ENCODE data around the gene GRID1.

Gene GRID1

DNA sequence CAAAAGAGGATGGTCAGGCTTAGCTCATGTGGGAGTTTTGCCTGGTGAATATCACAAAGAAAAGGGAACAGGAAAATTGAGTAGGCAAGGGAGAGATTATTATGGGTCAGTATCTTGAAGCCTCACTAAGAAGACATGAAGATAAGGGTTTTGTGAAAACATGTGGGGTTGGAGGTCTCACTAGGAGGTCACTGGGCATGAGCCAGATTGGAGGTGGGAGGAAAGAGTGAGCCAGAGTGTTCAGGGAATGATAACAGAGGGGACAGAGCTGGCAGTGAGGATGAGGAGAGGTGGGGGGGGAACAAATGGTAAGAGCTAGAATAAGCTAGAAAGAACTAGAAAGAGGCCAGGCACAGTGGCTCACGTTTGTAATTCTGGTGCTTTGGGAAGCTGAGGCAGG is 374.3 kb downstream of the GRID1 start:
- Histone ChIP-seq H3K36me3 (ENCODE audit: control insufficient read depth in 1 of 2, insufficient read depth in 2 of 2, low read depth in 1 of 2, low read length in 2 of 2) (no peaks in the 10 kb centered on the region), H3K4ac (ENCODE audit: low read depth in 1 of 2, low read length in 2 of 2) (no peak overlapping the region), H3K4me2 (ENCODE audit: low read length, poor library complexity, severe bottlenecking) (no peak overlapping the region), H3K27me3 (ENCODE audit: control insufficient read depth in 1 of 2, insufficient read depth in 1 of 2, low read length in 2 of 2) (no peaks in the 10 kb centered on the region), H3K4me3 (ENCODE audit: insufficient read depth in 1 of 2, low read depth in 1 of 2, low read length in 2 of 2) (no peak overlapping the region), H3K18ac (ENCODE audit: low read depth in 1 of 2, low read length in 2 of 2) (no peak overlapping the region), H3K9me3 (ENCODE audit: control insufficient read depth, low read length) (no peaks in the 10 kb centered on the region), H3K9ac (ENCODE audit: low read length) (no peak overlapping the region), H2BK12ac (ENCODE audit: low read length in 2 of 2) (no peak overlapping the region), H2BK5ac (ENCODE audit: low read depth, low read length, poor library complexity, severe bottlenecking) (no peak overlapping the region), H3K79me1 (replicated peaks; ENCODE audit: low read length, poor library complexity, severe bottlenecking) (no peaks in the 10 kb centered on the region), H3K14ac (ENCODE audit: low read length in 2 of 2) (no peak overlapping the region), H2AK5ac (ENCODE audit: low read length, severe bottlenecking) (no peak overlapping the region), H2BK15ac (ENCODE audit: low read depth, poor library complexity, severe bottlenecking) (no peak overlapping the region), H3K27ac (ENCODE audit: low read length, poor library complexity, severe bottlenecking) (no peak overlapping the region), H4K8ac (ENCODE audit: low read length) (no peak overlapping the region), H4K91ac (ENCODE audit: low read length) (no peak overlapping the region), H3K23ac (ENCODE audit: low read length in 2 of 2) (no peak overlapping the region), H2BK120ac (ENCODE audit: low read depth, low read length) (no peak overlapping the region), H2AFZ (ENCODE audit: low read depth, low read length) (no peak overlapping the region), H3K4me1 (ENCODE audit: control insufficient read depth, insufficient read depth, low read depth, low read length) (no peaks in the 10 kb centered on the region)
- DNase-seq, result no peak
- WGBS, result 36% methylated on average over 1 of the region's 1 CpG

- H2BK120ac ChIP-seq (ENCODE audit: low read depth, low read length), result no peak overlapping the region
- DNase-seq, result no peak
- H3K27ac ChIP-seq (ENCODE audit: low read length, poor library complexity, severe bottlenecking), result no peak overlapping the region
- no peaks in the 10 kb centered on the region for H3K27me3 ChIP-seq (ENCODE audit: control insufficient read depth in 1 of 2, insufficient read depth in 1 of 2, low read length in 2 of 2)
- no peaks in the 10 kb centered on the region for H3K79me1 ChIP-seq (replicated peaks; ENCODE audit: low read length, poor library complexity, severe bottlenecking)
- no peak overlapping the region for H2AK5ac ChIP-seq (ENCODE audit: low read length, severe bottlenecking)
- H3K4me3 ChIP-seq (ENCODE audit: insufficient read depth in 1 of 2, low read depth in 1 of 2, low read length in 2 of 2), result no peak overlapping the region
- no peak overlapping the region for H4K8ac ChIP-seq (ENCODE audit: low read length)
- H4K91ac ChIP-seq (ENCODE audit: low read length), result no peak overlapping the region
- no peak overlapping the region for H3K9ac ChIP-seq (ENCODE audit: low read length)
- 71% methylated on average over 1 of the region's 1 CpG for WGBS
- H3K23ac ChIP-seq (ENCODE audit: low read length in 2 of 2), result no peak overlapping the region
- no peak overlapping the region for H2BK12ac ChIP-seq (ENCODE audit: low read length in 2 of 2)
- no peaks in the 10 kb centered on the region for H3K9me3 ChIP-seq (ENCODE audit: control insufficient read depth, low read length)
- no peak overlapping the region for H3K4ac ChIP-seq (ENCODE audit: low read depth in 1 of 2, low read length in 2 of 2)
- H3K4me1 ChIP-seq (ENCODE audit: control insufficient read depth, insufficient read depth, low read depth, low read length), result no peaks in the 10 kb centered on the region
- H2AFZ ChIP-seq (ENCODE audit: low read depth, low read length), result no peak overlapping the region
- no peaks in the 10 kb centered on the region for H3K36me3 ChIP-seq (ENCODE audit: control insufficient read depth in 1 of 2, insufficient read depth in 2 of 2, low read depth in 1 of 2, low read length in 2 of 2)
- no peak overlapping the region for H3K4me2 ChIP-seq (ENCODE audit: low read length, poor library complexity, severe bottlenecking)
- H2BK15ac ChIP-seq (ENCODE audit: low read depth, poor library complexity, severe bottlenecking), result no peak overlapping the region
- no peak overlapping the region for H3K18ac ChIP-seq (ENCODE audit: low read depth in 1 of 2, low read length in 2 of 2)
- H2BK5ac ChIP-seq (ENCODE audit: low read depth, low read length, poor library complexity, severe bottlenecking), result no peak overlapping the region
- no peak overlapping the region for H3K14ac ChIP-seq (ENCODE audit: low read length in 2 of 2)
These were observed 379.8 kb downstream of the GRID1 start for GRCh38 chr10:85986777-85987176.

DNA sequence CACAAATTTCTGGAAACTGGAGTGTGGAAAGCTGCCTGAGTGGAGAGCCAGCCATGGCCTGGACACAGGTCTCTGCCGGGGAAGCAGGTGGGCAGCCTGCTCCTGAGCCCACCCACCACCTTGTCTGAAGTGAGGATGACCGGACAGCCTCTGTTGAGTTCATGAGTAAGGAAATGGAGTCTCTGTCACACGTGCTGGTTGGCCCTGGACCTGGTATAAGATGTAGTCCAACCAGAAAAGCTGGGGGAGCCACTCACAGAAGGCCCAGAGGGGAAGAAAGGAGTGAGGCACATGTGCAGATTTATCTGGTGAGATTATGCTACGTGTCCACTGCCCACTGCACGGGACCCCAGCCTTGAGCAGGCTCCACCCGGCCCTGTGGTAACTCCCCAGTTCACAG is 383.5 kb downstream of the GRID1 start:
- DNase-seq, result no peak
- Histone ChIP-seq H3K4me2 (ENCODE audit: low read length, poor library complexity, severe bottlenecking) (no peak overlapping the region), H2BK120ac (ENCODE audit: low read depth, low read length) (no peak overlapping the region), H3K4ac (ENCODE audit: low read depth in 1 of 2, low read length in 2 of 2) (no peak overlapping the region), H3K27ac (ENCODE audit: low read length, poor library complexity, severe bottlenecking) (no peak overlapping the region), H3K4me3 (ENCODE audit: insufficient read depth in 1 of 2, low read depth in 1 of 2, low read length in 2 of 2) (no peak overlapping the region), H2AFZ (ENCODE audit: low read depth, low read length) (no peak overlapping the region), H2BK5ac (ENCODE audit: low read depth, low read length, poor library complexity, severe bottlenecking) (no peak overlapping the region), H3K36me3 (ENCODE audit: control insufficient read depth in 1 of 2, insufficient read depth in 2 of 2, low read depth in 1 of 2, low read length in 2 of 2) (no peaks in the 10 kb centered on the region), H3K23ac (ENCODE audit: low read length in 2 of 2) (no peak overlapping the region), H4K91ac (ENCODE audit: low read length) (no peak overlapping the region), H3K9ac (ENCODE audit: low read length) (no peak overlapping the region), H3K79me1 (replicated peaks; ENCODE audit: low read length, poor library complexity, severe bottlenecking) (no peaks in the 10 kb centered on the region), H3K18ac (ENCODE audit: low read depth in 1 of 2, low read length in 2 of 2) (no peak overlapping the region), H2BK15ac (ENCODE audit: low read depth, poor library complexity, severe bottlenecking) (no peak overlapping the region), H4K8ac (ENCODE audit: low read length) (no peak overlapping the region), H3K9me3 (ENCODE audit: control insufficient read depth, low read length) (no peaks in the 10 kb centered on the region), H2BK12ac (ENCODE audit: low read length in 2 of 2) (no peak overlapping the region), H3K27me3 (ENCODE audit: control insufficient read depth in 1 of 2, insufficient read depth in 1 of 2, low read length in 2 of 2) (no peaks in the 10 kb centered on the region), H3K4me1 (ENCODE audit: control insufficient read depth, insufficient read depth, low read depth, low read length) (no peaks in the 10 kb centered on the region), H3K14ac (ENCODE audit: low read length in 2 of 2) (no peak overlapping the region), H2AK5ac (ENCODE audit: low read length, severe bottlenecking) (no peak overlapping the region)
- 78% methylated on average over 6 of the region's 6 CpGs for WGBS

DNA sequence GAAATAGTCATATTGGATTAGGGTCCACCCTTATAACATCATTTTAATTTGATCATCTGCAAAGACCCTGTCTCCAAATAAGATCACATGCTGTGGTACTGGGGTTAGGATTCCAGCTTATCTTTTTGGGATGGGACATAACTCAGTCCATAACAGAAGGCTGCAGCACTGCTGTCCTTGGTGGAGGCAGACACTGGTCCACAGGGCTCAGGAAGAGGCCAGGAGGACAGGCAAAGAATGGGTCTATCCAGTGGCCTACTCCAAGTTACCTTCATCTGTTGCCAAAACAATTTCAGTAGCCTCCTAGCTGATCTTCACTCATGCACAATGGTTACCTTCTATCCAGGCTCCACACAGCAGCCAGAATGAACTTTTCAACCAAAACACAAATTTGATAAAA is 387.0 kb downstream of the GRID1 start:
- Histone ChIP-seq H2BK5ac (ENCODE audit: low read depth, low read length, poor library complexity, severe bottlenecking) (no peak overlapping the region), H3K14ac (ENCODE audit: low read length in 2 of 2) (no peak overlapping the region), H3K9me3 (ENCODE audit: control insufficient read depth, low read length) (no peaks in the 10 kb centered on the region), H3K23ac (ENCODE audit: low read length in 2 of 2) (no peak overlapping the region), H2BK120ac (ENCODE audit: low read depth, low read length) (no peak overlapping the region), H2BK12ac (ENCODE audit: low read length in 2 of 2) (no peak overlapping the region), H4K8ac (ENCODE audit: low read length) (no peak overlapping the region), H3K4me2 (ENCODE audit: low read length, poor library complexity, severe bottlenecking) (no peak overlapping the region), H2AFZ (ENCODE audit: low read depth, low read length) (no peak overlapping the region), H2BK15ac (ENCODE audit: low read depth, poor library complexity, severe bottlenecking) (no peak overlapping the region), H3K79me1 (replicated peaks; ENCODE audit: low read length, poor library complexity, severe bottlenecking) (no peaks in the 10 kb centered on the region), H3K4ac (ENCODE audit: low read depth in 1 of 2, low read length in 2 of 2) (no peak overlapping the region), H2AK5ac (ENCODE audit: low read length, severe bottlenecking) (no peak overlapping the region), H3K27me3 (ENCODE audit: control insufficient read depth in 1 of 2, insufficient read depth in 1 of 2, low read length in 2 of 2) (no peaks in the 10 kb centered on the region), H3K9ac (ENCODE audit: low read length) (no peak overlapping the region), H3K18ac (ENCODE audit: low read depth in 1 of 2, low read length in 2 of 2) (no peak overlapping the region), H3K4me1 (ENCODE audit: control insufficient read depth, insufficient read depth, low read depth, low read length) (no peaks in the 10 kb centered on the region), H3K36me3 (ENCODE audit: control insufficient read depth in 1 of 2, insufficient read depth in 2 of 2, low read depth in 1 of 2, low read length in 2 of 2) (no peaks in the 10 kb centered on the region), H3K27ac (ENCODE audit: low read length, poor library complexity, severe bottlenecking) (no peak overlapping the region), H4K91ac (ENCODE audit: low read length) (no peak overlapping the region), H3K4me3 (ENCODE audit: insufficient read depth in 1 of 2, low read depth in 1 of 2, low read length in 2 of 2) (no peak overlapping the region)
- DNase-seq, result no peak

All from mesenchymal stem cell (in vitro differentiated cells and primary cell).